BE2C (cell line): Measurements from ENCODE around the gene BAZ1B.

ENCODE experiments used
- DNase-seq: peaks from one replicate; pipeline ENCODE4 v3.0.0-alpha.2; 2020
- H3K27me3 ChIP-seq: fragments of 250-450 bp; sonication (Bioruptor Pico); 2 replicates; pipeline ENCODE4 v1.5.1; 2020; ENCODE audit warnings: mild to moderate bottlenecking
- H3K36me3 ChIP-seq: fragments of 250-450 bp; sonication (Bioruptor Pico); 2 replicates; pipeline ENCODE4 v1.5.1; 2020; ENCODE audit warnings: mild to moderate bottlenecking
- H3K4me1 ChIP-seq: fragments of 250-450 bp; sonication (Bioruptor Pico); 2 replicates; pipeline ENCODE4 v1.5.1; 2020
- H3K4me3 ChIP-seq: 2 replicates; pipeline ENCODE4 v1.5.1; 2011; ENCODE audit warnings: low read depth, low read length
- H3K9me3 ChIP-seq: fragments of 250-450 bp; sonication (Bioruptor Pico); 2 replicates; pipeline ENCODE4 v1.5.1; 2020
- CTCF ChIP-seq: IDR thresholded peaks from 2 replicates; pipeline ENCODE4 v1.5.1; 2012; ENCODE audit warnings: mild to moderate bottlenecking, low read depth, low read length

Gene BAZ1B

GRCh38 chr7:73391396-73391795 lies 130.7 kb downstream of the BAZ1B start:
- H3K4me3 ChIP-seq, result no peak overlapping the region
- no peaks in the 10 kb centered on the region for H3K27me3 ChIP-seq
- TF ChIP-seq CTCF, result no peak
- no peaks in the 10 kb centered on the region for H3K36me3 ChIP-seq
- no peaks in the 10 kb centered on the region for H3K4me1 ChIP-seq
- no peaks in the 10 kb centered on the region for H3K9me3 ChIP-seq
- DNase-seq, result no peak
